Subcutaneous abdominal adipose tissue (tissue), 5 donors: ENCODE measurements around the gene TTC23.

Source experiments
- H3K27ac ChIP-seq: one replicate; pipeline ENCODE4 v1.7.0; 2013; ENCODE audit warnings: low read depth, mild to moderate bottlenecking, inconsistent platforms, low read length, moderate library complexity
- H3K27me3 ChIP-seq, 5 donors: one replicate each; pipeline ENCODE4 v1.7.0; 2013; ENCODE audit warnings: low read length in 5 of 5, inconsistent platforms in 1 of 5; ENCODE audit not compliant: control insufficient read depth in 5 of 5, insufficient read depth in 4 of 5
- H3K36me3 ChIP-seq, 5 donors: one replicate each; pipeline ENCODE4 v1.7.0; 2013; ENCODE audit warnings: low read length in 5 of 5; ENCODE audit not compliant: control insufficient read depth in 5 of 5, insufficient read depth in 5 of 5
- H3K4me1 ChIP-seq, 5 donors: one replicate each; pipeline ENCODE4 v1.7.0; 2013; ENCODE audit warnings: low read length in 5 of 5, mild to moderate bottlenecking in 3 of 5, moderate library complexity in 1 of 5; ENCODE audit not compliant: control insufficient read depth in 5 of 5, insufficient read depth in 5 of 5
- H3K4me3 ChIP-seq, 5 donors: one replicate each; pipeline ENCODE4 v1.7.0; 2013; ENCODE audit warnings: low read length in 5 of 5, low read depth in 1 of 5
- H3K9ac ChIP-seq, 5 donors: one replicate each; pipeline ENCODE4 v1.7.0; 2013; ENCODE audit warnings: low read length in 5 of 5, mild to moderate bottlenecking in 4 of 5, moderate library complexity in 3 of 5
- H3K9me3 ChIP-seq, 5 donors: one replicate each; pipeline ENCODE4 v1.7.0; 2013; ENCODE audit warnings: low read length in 5 of 5; ENCODE audit not compliant: control insufficient read depth in 5 of 5
- donor health status: healthy.
- donor health status: healthy.
- donor health status: healthy.
- donor health status: healthy.
- donor health status: healthy.

TTC23 gene

DNA sequence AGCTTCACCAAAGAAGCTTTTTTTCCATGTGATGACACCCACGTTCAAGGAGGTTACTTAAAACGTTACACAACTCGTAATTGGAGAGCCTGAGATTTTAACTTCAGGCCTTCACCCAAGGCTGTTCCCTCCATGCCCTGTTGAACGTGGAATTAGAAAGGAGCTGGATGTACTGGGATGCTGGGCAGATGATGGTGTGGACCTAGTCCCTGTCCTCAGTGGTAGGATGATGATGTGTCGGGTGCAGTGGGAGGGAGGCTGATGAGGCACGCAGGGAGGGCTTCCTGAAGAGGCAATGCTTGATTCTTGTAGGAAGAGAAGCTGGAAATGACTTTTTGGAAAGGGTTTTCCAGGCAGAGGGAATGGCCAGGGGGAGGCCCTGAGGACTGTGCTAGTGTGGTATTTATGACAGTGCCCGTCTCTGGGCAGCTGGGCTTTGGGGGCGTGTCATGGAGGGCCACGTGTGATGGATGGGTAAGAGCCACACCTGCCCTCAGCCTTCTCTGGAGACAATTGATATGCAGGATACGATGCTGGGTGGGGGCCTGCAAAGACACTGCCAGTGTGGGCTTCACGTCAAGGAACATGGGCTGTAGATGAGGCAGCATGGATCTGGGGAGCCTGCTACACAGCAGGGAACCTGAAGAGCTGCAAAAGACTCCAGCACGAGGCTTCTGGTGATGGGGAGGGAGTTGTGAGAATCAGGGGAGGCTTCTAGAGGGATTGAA is 129.2 kb downstream of the TTC23 start:
- H3K9ac ChIP-seq = no peak overlapping the region
- H3K36me3 ChIP-seq = peaks cover 3 to 43% (median 9%) of the 10 kb centered on the region in 5 donors
- peaks cover 0 to 25% (median 24%) of the 10 kb centered on the region in 5 donors for H3K4me1 ChIP-seq
- H3K27me3 ChIP-seq = no peaks in the 10 kb centered on the region
- H3K9me3 ChIP-seq = no peaks in the 10 kb centered on the region
- H3K27ac ChIP-seq = no peak overlapping the region
- no peak overlapping the region for H3K4me3 ChIP-seq

- Histone ChIP-seq H3K27me3 (no peaks in the 10 kb centered on the region), H3K36me3 (peaks cover 3 to 53% (median 20%) of the 10 kb centered on the region in 5 donors), H3K27ac (no peak overlapping the region), H3K4me3 (no peak overlapping the region), H3K9ac (no peak overlapping the region), H3K4me1 (peaks cover 0 to 13% (median 12%) of the 10 kb centered on the region in 5 donors), H3K9me3 (no peaks in the 10 kb centered on the region)
Observed at GRCh38 chr15:99118801-99119546, 130.4 kb downstream of the TTC23 start.

DNA sequence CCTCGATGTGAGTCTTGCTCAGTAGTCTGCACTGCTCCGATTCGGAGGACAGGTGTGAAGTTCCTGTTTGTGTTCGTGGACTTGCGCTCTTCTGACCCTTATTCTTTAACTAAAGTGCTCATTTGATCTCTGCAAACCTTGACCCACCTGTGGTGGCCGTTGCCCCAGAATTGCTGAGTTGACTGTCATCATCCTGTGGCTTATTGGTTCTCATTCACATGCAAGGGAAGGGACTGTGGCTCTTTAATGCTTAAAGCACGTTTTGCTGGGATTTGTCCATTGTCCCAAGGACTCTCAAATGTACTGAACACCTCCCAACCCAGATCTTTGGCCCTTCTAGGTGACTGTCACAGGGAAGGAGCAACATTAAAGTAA is 131.1 kb downstream of the TTC23 start:
- no peak overlapping the region for H3K9ac ChIP-seq
- no peaks in the 10 kb centered on the region for H3K9me3 ChIP-seq
- H3K27ac ChIP-seq = no peak overlapping the region
- H3K4me1 ChIP-seq = peaks cover 0 to 5% (median 5%) of the 10 kb centered on the region in 5 donors
- no peak overlapping the region for H3K4me3 ChIP-seq
- H3K36me3 ChIP-seq = peaks cover 3 to 60% (median 25%) of the 10 kb centered on the region in 5 donors
- H3K27me3 ChIP-seq = no peaks in the 10 kb centered on the region

DNA sequence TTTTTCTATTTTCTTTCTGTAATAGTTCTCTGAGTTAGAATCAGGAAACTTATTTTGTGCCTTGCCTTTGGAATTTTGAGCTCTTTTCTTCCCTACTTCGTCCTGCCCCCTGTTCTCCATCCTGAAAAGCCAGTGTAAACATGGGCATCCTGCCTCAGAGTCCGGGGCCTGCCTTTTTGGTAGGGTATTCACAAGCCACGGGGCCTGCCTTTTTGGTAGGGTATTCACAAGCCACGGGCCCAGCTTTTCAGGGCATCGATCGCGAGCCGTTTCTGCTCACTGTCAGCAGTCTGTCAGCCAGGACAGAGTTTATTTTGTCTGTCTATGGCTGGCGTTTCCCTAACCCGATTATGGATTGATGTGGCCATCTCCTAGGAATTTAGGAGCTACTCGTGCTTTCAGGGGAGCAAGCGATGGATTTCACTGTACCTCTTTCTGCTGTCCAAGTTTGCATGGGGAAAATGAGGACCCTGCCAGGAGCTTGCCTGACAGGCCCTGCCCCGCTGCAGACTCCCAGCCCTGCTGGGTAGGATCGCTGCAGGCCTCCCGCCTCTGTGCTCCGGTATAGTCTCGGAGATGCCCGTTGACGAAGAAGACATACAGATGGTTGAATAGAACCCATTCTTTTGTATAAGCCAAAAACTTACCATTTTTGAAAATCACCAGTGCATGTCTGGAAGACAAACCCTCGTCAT is 131.7 kb downstream of the TTC23 start:
- H3K4me1 ChIP-seq = no peaks in the 10 kb centered on the region
- no peaks in the 10 kb centered on the region for H3K27me3 ChIP-seq
- peaks cover 3 to 60% (median 25%) of the 10 kb centered on the region in 5 donors for H3K36me3 ChIP-seq
- H3K9ac ChIP-seq = no peak overlapping the region
- H3K27ac ChIP-seq = no peak overlapping the region
- H3K9me3 ChIP-seq = no peaks in the 10 kb centered on the region
- no peak overlapping the region for H3K4me3 ChIP-seq

DNA sequence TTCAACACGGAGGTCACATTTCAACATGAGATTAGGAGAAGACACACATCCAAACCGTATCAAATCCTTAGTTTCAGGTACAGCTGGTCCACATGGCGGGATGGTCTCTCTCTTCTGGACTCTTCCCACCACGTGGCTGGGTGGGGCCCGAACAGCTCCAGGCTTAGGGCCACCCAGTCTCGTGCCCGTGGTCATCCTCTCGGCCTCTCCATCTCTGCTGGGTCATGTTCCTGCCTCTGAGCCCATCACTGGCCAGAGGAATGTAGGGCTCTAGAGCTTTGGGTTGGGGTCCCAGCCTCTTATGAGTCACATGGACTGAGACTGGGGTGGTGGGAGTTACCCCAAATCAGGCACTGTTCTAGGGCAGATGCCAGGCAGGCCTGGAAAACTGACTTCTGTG is 132.3 kb downstream of the TTC23 start:
- Histone ChIP-seq H3K4me1 (no peaks in the 10 kb centered on the region), H3K27ac (no peak overlapping the region), H3K9ac (no peak overlapping the region)

DNA sequence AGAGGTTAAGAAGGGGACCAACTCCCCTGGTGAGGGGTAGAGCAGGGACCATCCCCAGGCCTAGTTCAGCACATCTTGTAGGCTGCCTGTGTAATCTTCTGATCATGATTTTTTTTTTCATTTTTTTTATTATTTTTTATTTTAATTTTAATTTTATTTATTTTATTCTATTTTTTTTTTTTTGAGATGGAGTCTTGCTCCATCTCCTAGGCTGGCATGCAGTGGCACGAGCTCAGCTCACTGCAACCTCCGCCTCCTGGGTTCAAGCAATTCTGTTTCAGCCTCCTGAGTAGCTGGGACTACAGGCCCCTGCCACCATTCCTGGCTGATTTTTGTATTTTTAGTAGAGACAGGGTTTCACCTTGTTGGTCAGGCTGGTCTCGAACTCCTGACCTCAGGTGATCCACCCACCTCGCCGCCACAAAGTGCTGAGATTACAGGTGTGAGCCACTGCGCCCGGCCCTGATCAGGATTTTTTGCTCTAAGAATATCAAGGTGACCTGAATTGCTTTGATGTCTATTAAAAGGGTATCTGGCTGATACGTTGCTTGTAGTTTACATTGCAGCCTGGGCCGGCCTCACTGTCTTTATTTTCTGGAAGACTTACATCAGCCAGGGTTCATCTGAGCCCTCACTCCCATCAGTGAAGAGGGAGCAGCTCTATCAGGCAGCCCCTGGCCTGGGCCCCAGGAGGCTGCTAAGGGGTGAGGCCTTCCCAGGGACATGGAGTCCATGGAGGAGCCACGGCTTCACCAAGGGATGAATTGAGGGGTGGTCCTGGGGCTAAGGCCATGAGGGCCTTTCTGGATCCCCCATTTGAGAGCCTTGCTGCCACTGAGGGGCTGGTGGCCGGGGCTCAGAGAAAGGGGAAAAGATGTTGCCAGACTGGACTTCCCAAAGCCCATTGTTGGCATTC is 133.8 kb downstream of the TTC23 start:
- Histone ChIP-seq H3K4me3 (no peak overlapping the region), H3K27ac (no peak overlapping the region), H3K9me3 (no peaks in the 10 kb centered on the region), H3K36me3 (peaks cover 3 to 56% (median 22%) of the 10 kb centered on the region in 5 donors), H3K27me3 (no peaks in the 10 kb centered on the region), H3K4me1 (peaks cover 0 to 9% (median 4%) of the 10 kb centered on the region in 5 donors), H3K9ac (no peak overlapping the region)

More for the DNA sequence above, 132.3 kb downstream of the TTC23 start:
- Histone ChIP-seq H3K9me3 (no peaks in the 10 kb centered on the region), H3K36me3 (peaks cover 3 to 60% (median 25%) of the 10 kb centered on the region in 5 donors), H3K27me3 (no peaks in the 10 kb centered on the region), H3K4me3 (no peak overlapping the region)

DNA sequence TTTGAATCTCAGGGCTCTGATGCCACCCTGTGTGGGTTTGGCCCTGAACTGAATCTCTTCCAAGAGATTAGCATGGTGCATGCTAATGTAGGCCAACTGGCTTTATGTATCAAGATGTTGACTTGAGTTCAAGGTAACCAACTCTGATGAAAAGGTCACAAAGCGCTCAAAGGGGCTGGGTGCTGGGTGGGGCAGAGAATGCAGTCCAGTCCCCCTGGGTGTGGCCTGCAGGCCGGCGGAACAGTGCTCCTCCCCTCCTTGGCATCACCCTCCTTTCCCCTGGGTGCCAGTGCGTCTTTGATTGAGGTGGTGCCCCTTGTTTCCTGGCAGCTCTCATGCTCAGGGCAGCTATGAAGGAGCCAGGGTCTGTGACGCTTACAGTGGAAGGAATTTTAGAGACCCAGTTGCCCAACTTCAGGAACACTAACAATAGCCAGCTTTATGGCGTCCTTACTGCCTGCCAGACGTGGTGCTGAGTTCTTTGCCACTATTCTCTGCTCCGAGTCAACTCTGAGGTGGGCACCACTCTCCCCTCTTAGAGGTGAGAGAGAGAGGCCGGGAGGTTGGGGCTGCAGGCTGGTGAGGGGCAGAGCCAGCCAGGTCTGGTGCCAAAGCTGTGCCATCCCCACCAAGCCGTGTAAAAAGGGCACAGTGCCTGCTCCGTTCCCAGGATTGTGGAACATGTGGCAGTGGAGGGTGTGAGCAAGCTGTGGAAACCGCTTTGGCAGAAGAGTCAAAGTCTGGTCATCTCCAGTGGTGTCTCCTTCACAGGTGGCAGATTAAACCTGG is 134.7 kb downstream of the TTC23 start:
- no peak overlapping the region for H3K27ac ChIP-seq
- H3K9me3 ChIP-seq = no peaks in the 10 kb centered on the region
- peaks cover under 1 to 49% (median 22%) of the 10 kb centered on the region in 5 donors for H3K36me3 ChIP-seq
- H3K4me1 ChIP-seq = peaks cover 0 to 17% (median 11%) of the 10 kb centered on the region in 5 donors
- H3K4me3 ChIP-seq = no peak overlapping the region
- H3K9ac ChIP-seq = no peak overlapping the region
- no peaks in the 10 kb centered on the region for H3K27me3 ChIP-seq

- H3K36me3 ChIP-seq = peaks cover 0 to 41% (median 20%) of the 10 kb centered on the region in 5 donors
- no peaks in the 10 kb centered on the region for H3K27me3 ChIP-seq
- H3K4me3 ChIP-seq = no peak overlapping the region
- H3K4me1 ChIP-seq = peaks cover 0 to 27% (median 17%) of the 10 kb centered on the region in 5 donors
- no peak overlapping the region for H3K9ac ChIP-seq
- no peak overlapping the region for H3K27ac ChIP-seq
- no peaks in the 10 kb centered on the region for H3K9me3 ChIP-seq
Observed at GRCh38 chr15:99113547-99114271, 135.7 kb downstream of the TTC23 start.
